Gastrocnemius medialis (tissue), 4 donors: ENCODE results near the gene C1QTNF3. TPM values are rescaled to one million over a fixed set of nuclear protein-coding genes. Genes with fewer than 3 reads are reported as not detected.

Source experiments
- ATAC-seq, 2 donors: fragments of 150-250 bp; one replicate each; pipeline ENCODE4 v1.9.1; 2016
- DNase-seq, 2 donors: peaks; one replicate each; pipeline ENCODE4 v3.0.0-alpha.2; 2019
- H3K27ac ChIP-seq, 4 donors: fragments of 200-600 bp; sonication (generic); 1 replicate in 1 of 4; 2 replicates in 3 of 4; pipeline ENCODE4 v1.5.1; 2016 to 2018; ENCODE audit warnings: mild to moderate bottlenecking in 2 of 4, moderate library complexity in 1 of 4
- H3K27me3 ChIP-seq, 3 donors: fragments of 200-600 bp; sonication (generic) in 2 of 3; 1 replicate in 1 of 3; 2 replicates in 2 of 3; pipeline versions ENCODE4 v1.5.1 to v1.6.0; 2016 to 2019; ENCODE audit warnings: mild to moderate bottlenecking in 1 of 3, moderate library complexity in 1 of 3
- H3K36me3 ChIP-seq, 2 donors: fragments of 200-600 bp; sonication (generic) in 1 of 2; one replicate each; pipeline ENCODE4 v1.5.1; 2017 to 2018
- H3K4me1 ChIP-seq, 2 donors: fragments of 200-600 bp; sonication (generic) in 1 of 2; one replicate each; pipeline ENCODE4 v1.5.1; 2016 to 2017; ENCODE audit warnings: mild to moderate bottlenecking in 2 of 2
- H3K4me3 ChIP-seq, 4 donors: fragments of 200-600 bp; sonication (generic) in 3 of 4; 1 replicate in 1 of 4; 2 replicates in 3 of 4; pipeline ENCODE4 v1.5.1; 2016 to 2019; ENCODE audit warnings: mild to moderate bottlenecking in 2 of 4
- H3K9me3 ChIP-seq, 3 donors: fragments of 200-600 bp; sonication (generic) in 2 of 3; 1 replicate in 1 of 3; 2 replicates in 2 of 3; pipeline ENCODE4 v1.5.1; 2016 to 2019
- POLR2A ChIP-seq, 2 donors: fragments of 450-650 bp; IDR thresholded peaks; one replicate each; pipeline ENCODE4 v1.6.1; 2017; ENCODE audit warnings: antibody characterized with exemption in 2 of 2, mild to moderate bottlenecking in 2 of 2, moderate library complexity in 2 of 2
- in situ Hi-C, 4 donors: fragments of 200-750 bp; cut with MboI; loops; one replicate each; pipeline versions ENCODE4 v1.15.0 to v1.8.0; 2017; ENCODE audit warnings: low sequenced_read_pairs in 4 of 4
- intact Hi-C: fragments of 100-400 bp; cut with DNase I; formaldehyde crosslinking; loops from one replicate; pipeline ENCODE4 v1.15.1; 2023; ENCODE audit warnings: low total_unique reads
- total RNA-seq, 4 donors: library from RNA; depleted of rRNA; stranded (reverse); fragments of >200 nt; gene quantifications; one replicate each; pipeline versions ENCODE4 v1.1.0 to v1.2.3, GENCODE V29; 2016
- TF ChIP-seq, protein P1 (sequence below), 5 experiments: fragments of 450-650 bp in 3 of 5; fragments of 200-600 bp in 2 of 5; sonication (generic) in 2 of 5; IDR thresholded peaks in 4 of 5; conservative IDR thresholded peaks in 1 of 5; 1 replicate in 4 of 5; 2 replicates in 1 of 5; pipeline ENCODE4 v1.5.1; 2016 to 2019; ENCODE audit warnings: antibody characterized with exemption in 5 of 5, mild to moderate bottlenecking in 3 of 5, moderate library complexity in 3 of 5

Gene C1QTNF3
- total RNA-seq, 4 donors from 2014 or later: 0.33 to 1.00 TPM; not detected in 2

DNA sequence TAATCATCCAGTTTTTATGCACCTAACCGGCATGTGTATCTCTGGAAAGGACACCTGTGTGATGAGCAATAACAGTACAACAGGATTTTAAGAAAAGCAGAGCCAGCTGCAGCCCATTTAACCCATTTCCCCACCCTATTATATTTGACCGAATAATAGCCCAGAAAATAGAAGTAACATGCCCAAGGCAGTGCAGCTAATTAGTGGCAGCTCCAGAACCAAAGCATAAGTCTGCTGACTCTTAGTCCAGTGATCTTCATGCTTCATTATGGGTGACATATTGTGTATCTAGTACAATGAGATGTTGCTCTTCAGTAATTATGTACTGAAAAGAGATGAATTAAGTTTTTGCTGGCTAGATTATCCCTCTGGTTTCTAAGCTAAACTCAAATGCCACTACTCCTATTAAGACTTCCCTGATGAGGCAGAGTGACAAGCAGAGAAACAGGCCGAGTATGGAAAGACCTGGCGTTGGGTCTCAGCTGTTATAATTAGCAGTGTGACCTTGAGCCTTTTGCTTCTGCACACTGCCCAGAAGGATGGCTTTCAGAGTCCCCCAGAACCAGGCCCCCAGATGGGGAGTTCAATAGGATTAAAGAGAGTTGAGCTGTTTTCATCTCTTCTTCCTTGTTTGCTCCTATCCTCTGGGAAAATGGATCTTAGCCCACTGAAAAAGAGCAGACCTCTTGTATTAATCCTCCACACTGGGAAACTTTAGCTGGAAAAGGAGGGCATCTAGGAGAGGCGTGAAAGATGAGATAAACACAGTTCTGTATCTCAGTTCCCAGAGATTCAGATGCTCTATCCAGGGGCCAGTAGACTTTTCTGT, 10.8 kb upstream of the C1QTNF3 start:
- TF ChIP-seq, protein P1, sequence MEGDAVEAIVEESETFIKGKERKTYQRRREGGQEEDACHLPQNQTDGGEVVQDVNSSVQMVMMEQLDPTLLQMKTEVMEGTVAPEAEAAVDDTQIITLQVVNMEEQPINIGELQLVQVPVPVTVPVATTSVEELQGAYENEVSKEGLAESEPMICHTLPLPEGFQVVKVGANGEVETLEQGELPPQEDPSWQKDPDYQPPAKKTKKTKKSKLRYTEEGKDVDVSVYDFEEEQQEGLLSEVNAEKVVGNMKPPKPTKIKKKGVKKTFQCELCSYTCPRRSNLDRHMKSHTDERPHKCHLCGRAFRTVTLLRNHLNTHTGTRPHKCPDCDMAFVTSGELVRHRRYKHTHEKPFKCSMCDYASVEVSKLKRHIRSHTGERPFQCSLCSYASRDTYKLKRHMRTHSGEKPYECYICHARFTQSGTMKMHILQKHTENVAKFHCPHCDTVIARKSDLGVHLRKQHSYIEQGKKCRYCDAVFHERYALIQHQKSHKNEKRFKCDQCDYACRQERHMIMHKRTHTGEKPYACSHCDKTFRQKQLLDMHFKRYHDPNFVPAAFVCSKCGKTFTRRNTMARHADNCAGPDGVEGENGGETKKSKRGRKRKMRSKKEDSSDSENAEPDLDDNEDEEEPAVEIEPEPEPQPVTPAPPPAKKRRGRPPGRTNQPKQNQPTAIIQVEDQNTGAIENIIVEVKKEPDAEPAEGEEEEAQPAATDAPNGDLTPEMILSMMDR (IDR thresholded peaks at IDR 0.05 in 4 of 5, conservative IDR thresholded peaks at IDR 0.05 in 1 of 5): no peak
- TF ChIP-seq POLR2A (IDR thresholded peaks at IDR 0.05): no peak
- Histone ChIP-seq H3K4me1 (peaks cover 0 to 14% of the 10 kb centered on the region in 2 donors), H3K36me3 (no peaks in the 10 kb centered on the region), H3K27ac (no peak overlapping the region), H3K4me3 (no peak overlapping the region), H3K27me3 (no peaks in the 10 kb centered on the region), H3K9me3 (no peaks in the 10 kb centered on the region)
- no peak for ATAC-seq
- DNase-seq: no peak
- intact Hi-C loops (no loop called here), in situ Hi-C loops (no loop called here)

DNA sequence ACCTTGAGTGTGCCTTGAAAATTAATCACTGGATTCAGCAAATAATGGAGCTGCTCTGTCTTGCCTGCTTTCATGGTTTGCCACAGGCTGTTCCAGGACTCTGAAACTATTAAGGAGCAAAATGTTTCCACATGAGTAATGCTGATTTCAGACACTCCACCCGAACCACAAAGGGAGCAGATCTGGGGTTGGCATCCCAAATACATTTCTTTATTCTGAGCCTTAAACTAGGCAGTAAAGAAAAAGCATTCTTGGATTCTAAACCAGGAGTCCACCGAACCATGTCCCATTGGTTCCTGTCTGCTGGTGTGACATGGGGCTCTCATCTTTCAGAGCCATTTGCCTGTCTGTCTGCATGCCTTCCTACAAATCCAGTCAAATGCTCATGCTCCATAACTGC, 10.1 kb upstream of the C1QTNF3 start:
- intact Hi-C loops (no loop called here), in situ Hi-C loops (no loop called here)

GRCh38 chr5:34051374-34051980, 8.5 kb upstream of the C1QTNF3 start:
- no peak overlapping the region for H3K4me3 ChIP-seq
- peaks cover 0 to 14% of the 10 kb centered on the region in 2 donors for H3K4me1 ChIP-seq
- no peak overlapping the region for H3K27ac ChIP-seq
- intact Hi-C loops (no loop called here), in situ Hi-C loops (no loop called here)
- no peak for TF ChIP-seq POLR2A (IDR thresholded peaks at IDR 0.05)
- TF ChIP-seq, protein P1 (IDR thresholded peaks at IDR 0.05 in 4 of 5, conservative IDR thresholded peaks at IDR 0.05 in 1 of 5): no peak
- H3K36me3 ChIP-seq: no peaks in the 10 kb centered on the region
- DNase-seq (no peak), ATAC-seq (no peak)
- H3K27me3 ChIP-seq: no peaks in the 10 kb centered on the region
- no peaks in the 10 kb centered on the region for H3K9me3 ChIP-seq

More for the DNA sequence above, 10.1 kb upstream of the C1QTNF3 start:
- Histone ChIP-seq H3K4me1 (peaks cover 0 to 14% of the 10 kb centered on the region in 2 donors), H3K9me3 (no peaks in the 10 kb centered on the region), H3K27ac (no peak overlapping the region), H3K36me3 (no peaks in the 10 kb centered on the region), H3K4me3 (no peak overlapping the region), H3K27me3 (no peaks in the 10 kb centered on the region)
- TF ChIP-seq, protein P1 (IDR thresholded peaks at IDR 0.05 in 4 of 5, conservative IDR thresholded peaks at IDR 0.05 in 1 of 5): no peak
- TF ChIP-seq POLR2A (IDR thresholded peaks at IDR 0.05): no peak
- DNase-seq: no peak
- no peak for ATAC-seq

DNA sequence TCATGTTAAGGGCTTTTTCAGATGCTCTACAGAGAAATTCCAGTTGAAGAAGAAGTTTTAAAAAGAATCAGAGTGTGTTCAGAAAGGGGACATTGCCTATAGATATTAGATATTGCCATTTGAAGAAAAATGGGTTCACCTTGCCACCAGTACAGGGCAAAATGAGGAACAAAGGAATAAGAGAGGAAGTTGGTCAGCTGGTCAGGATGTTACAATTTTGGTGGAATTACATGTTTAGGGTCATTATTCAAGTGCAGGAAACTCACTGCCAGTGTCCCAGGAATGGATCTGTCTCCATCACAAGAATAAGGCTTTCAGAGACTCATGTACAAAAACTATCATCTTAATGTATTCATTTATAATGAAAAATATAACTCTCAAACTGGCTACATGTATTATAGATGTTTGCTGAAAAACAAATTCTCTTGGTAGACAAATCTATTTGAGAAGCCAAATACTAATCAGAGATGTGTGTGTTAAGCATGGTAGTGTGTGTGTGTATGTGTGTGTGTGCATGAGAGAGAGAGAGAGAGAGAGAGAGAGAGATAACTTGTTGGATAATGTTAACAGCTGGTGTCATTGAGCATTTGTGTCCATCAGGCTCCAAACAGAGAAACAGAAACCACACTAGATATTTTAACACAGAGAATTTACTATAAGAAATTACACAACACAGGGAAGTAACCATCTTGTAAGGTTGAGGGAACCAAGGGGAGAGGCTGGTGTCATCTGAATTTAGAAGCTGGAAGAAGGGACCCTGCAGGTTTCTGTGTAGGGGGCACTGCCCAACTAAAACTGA, 5.0 kb upstream of the C1QTNF3 start:
- DNase-seq (no peak), ATAC-seq (no peak)
- Histone ChIP-seq H3K4me3 (no peak overlapping the region), H3K27ac (no peak overlapping the region), H3K36me3 (no peaks in the 10 kb centered on the region), H3K27me3 (no peaks in the 10 kb centered on the region), H3K4me1 (peaks cover 21 to 28% of the 10 kb centered on the region in 2 donors), H3K9me3 (no peaks in the 10 kb centered on the region)
- in situ Hi-C loops: no loop called here
- intact Hi-C loops: no loop called here
- no peak for TF ChIP-seq POLR2A (IDR thresholded peaks at IDR 0.05)
- TF ChIP-seq, protein P1 (IDR thresholded peaks at IDR 0.05 in 4 of 5, conservative IDR thresholded peaks at IDR 0.05 in 1 of 5): no peak
